GM12872 (cell line): ENCODE measurements around the gene OASL.

ENCODE experiments used
- CTCF ChIP-seq: IDR thresholded peaks from 3 replicates; pipeline ENCODE4 v1.5.1; 2011; ENCODE audit warnings: low read depth, mild to moderate bottlenecking, low read length, moderate library complexity; ENCODE audit not compliant: insufficient read depth

The OASL gene

GRCh38 chr12:120990487-120991055 is 48.5 kb downstream of the OASL start:
- TF ChIP-seq CTCF: no peak

GRCh38 chr12:120989687-120990086 is 49.4 kb downstream of the OASL start:
- no peak for TF ChIP-seq CTCF

- no peak for TF ChIP-seq CTCF
These were observed 50.4 kb downstream of the OASL start for GRCh38 chr12:120988658-120989057.

- no peak for TF ChIP-seq CTCF
These were observed 50.8 kb downstream of the OASL start for GRCh38 chr12:120988234-120988633.

GRCh38 chr12:120984351-120984898 is 54.6 kb downstream of the OASL start:
- TF ChIP-seq CTCF: no peak

GRCh38 chr12:120983759-120984158 is 55.3 kb downstream of the OASL start:
- no peak for TF ChIP-seq CTCF

GRCh38 chr12:120982659-120983058 is 56.4 kb downstream of the OASL start:
- no peak for TF ChIP-seq CTCF
